Measurements from ENCODE around the gene SMARCA4.

DNA sequence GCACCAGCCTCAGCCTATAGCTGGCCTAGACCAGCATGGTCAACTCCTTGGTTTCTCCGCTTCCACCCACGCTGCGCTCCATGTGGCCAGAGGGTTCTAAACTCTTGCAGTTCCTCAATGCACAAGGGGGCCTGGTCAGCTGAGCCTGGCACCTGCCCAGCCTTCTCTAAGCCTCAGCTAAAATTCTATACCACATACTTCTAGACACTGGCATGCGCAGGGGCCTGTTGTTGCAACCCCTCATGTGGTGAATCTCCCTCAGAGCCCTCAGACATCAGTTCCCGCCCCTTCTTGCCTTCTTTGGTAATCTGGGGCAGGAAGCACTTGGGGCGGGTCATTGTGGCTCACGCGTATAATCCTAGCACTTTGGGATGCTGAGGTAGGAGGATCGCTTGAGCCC is 108.7 kb downstream of the SMARCA4 start:
- TF ChIP-seq EZH2 (IDR thresholded peaks at IDR 0.05; ENCODE audit: low read depth, unreplicated experiment), result no peak
- TF ChIP-seq CTCF (conservative IDR thresholded peaks at IDR 0.05; ENCODE audit: low read depth in 2 of 2), result no peak
- TF ChIP-seq POLR2AphosphoS5 (IDR thresholded peaks at IDR 0.05; ENCODE audit: low read depth), result no peak
- TF ChIP-seq REST (IDR thresholded peaks at IDR 0.05; ENCODE audit: unreplicated experiment), result no peak
- TF ChIP-seq CREB1 (CRISPR knock-in tag; IDR thresholded peaks at IDR 0.05; ENCODE audit: low read depth), result no peak
- no peak for TF ChIP-seq ZNF114 (CRISPR knock-in tag; IDR thresholded peaks at IDR 0.05)

Measured in GM23338 (cell line).